SK-MEL-5 (cell line): ENCODE results near the gene FAM83G. TPM values are rescaled to one million over a fixed set of nuclear protein-coding genes. Genes with fewer than 3 reads are reported as not detected.
"Not testable (repeated sequence)": the region's sequence is repeated elsewhere in the genome, so short reads cannot be mapped to it uniquely, and the experiment has no call there.

Source experiments
- DNase-seq: peaks from one replicate; pipeline ENCODE4 v3.0.0-alpha.2; 2016; ENCODE audit warnings: low read depth, low spot score
- in situ Hi-C: cut with HindIII; loops from 2 replicates; pipeline ENCODE4 v1.10.0; 2016; ENCODE audit warnings: low sequenced_read_pairs, high pct_unique_total_duplicates, low pct_unique_long_range_greater_than_20kb
- total RNA-seq: library from RNA; depleted of rRNA; stranded (reverse); fragments of >200 nt; shearing (Covaris generic); gene quantifications from 2 replicates; pipeline ENCODE4 v1.2.3, GENCODE V29; 2014

The FAM83G gene
- total RNA-seq, 1 experiment from 2014 or later: 0.61 TPM

DNA sequence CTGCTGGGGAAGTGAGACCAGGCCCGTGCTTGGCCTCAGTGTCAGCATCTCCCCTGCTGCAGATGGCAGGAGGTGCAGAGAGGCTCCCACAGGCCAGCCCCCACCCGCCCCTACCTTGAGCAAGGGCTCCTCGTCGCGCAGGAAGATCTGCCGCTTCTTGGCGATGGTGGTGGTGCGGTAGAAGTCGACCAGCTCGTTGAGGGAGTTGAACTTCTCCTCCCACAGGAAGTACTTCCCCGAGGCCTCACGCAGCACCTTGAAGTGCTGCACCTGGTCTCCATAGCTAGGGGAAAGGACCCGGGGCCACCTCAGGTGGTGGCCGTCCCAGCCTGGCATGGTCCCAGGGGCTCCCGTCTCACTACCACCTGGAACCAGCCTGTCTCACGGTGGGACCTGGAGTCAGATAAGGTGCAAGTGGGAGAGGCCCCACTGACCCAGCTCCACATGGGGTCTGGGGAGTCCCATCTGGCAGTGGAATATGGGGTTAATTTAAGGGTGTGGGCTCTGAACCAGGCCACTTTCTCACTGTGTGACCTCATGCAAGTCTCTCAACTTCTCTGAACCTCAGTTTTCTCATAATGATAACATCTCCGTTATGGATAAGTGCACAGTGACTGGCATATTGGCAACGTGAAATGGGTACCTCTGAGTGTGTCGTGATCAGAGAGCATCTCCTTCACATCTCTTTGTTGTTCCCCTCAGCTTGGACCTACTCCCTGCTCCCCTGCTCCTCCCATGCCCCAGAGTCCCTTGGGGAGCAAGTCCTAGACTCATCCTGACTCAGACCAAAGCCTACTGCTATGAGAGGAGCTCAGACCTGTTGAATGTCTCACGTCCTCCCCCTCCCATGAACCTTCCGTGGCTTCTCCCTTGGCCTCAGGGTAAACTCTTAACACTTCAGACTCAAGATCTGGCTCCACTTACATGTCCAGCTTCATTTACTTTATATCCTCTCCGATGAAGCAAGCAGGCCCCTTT, 19.8 kb upstream of the FAM83G start:
- in situ Hi-C loops: no loop called here
- no peak for DNase-seq

DNA sequence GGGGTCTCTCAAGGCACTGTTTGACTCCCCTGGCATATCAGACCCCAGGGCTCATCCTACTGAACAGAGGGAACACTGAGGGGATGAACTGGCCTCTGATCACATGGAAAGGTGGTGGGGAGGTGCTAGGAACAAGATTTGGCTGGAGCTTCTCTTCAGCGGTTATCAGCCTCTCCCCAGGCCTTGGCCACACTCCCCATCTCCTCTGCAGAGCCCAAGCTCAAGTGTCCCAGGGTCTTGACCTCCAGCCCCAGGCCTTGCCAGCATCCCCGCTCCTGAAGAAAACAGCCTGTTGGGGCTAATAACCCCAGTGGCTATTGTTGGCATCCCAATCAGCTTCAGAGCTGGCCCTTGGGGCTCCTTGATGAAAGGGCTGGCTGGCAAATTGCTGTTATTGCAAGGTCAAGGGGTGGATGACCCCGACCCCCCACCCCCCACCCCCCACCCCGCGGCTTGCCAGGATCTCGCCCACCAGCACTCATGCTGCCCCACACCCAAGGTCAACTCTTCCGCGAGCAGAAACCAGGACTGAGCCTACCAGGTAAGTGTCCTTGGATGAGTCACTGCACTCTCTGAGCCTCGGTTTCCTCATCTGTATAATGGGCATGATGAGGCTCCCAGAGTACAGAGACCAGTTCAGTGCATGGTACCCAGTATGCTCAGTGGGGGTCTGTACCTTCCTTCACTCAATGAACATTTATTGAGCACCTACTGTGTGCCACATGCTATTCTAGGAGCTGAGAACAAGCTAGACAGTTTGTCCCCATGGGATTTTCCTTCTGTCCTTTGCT, 18.8 kb upstream of the FAM83G start:
- no peak for DNase-seq
- in situ Hi-C loops: no loop called here

DNA sequence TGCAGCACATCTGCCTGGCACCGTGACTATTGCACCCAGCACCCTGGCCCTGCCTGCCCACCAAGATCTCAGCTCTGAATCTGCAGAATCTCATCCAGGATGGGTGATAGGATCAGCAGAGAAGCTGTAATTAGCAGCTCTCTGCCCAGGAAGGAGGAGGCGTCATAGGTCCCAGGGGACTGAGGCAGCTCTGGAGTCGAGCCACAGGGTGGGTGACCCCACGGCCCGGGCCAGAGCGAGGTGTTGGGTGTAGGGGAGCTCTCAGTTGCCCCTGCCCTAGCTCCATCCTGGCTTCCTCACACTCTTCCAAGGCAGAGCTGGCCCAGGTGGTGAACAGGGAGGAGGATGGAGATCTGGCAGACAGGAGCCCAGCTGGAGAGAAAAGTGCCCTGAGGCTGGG, 18.2 kb upstream of the FAM83G start:
- in situ Hi-C loops: no loop called here
- no peak for DNase-seq

DNA sequence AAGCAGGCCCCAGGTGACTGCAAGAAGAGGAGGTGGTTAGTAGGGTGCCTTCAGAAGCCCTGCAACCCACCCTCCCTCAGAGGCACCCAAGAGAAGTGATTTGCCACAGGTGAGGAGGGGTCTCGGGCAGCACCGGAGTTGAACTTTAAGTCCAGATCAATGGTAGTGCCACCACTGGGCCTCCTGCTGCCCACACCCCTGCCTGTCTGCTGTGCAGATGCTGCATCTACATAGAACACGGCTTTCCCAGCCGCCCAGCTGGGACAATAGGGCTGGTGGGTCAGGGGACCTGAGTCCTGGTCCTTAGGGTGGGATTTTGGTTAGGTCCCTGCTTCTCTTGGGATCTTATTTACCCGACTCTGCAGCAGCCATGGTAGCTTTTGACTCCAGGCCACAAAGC, 17.6 kb upstream of the FAM83G start:
- DNase-seq: no peak
- in situ Hi-C loops: no loop called here

DNA sequence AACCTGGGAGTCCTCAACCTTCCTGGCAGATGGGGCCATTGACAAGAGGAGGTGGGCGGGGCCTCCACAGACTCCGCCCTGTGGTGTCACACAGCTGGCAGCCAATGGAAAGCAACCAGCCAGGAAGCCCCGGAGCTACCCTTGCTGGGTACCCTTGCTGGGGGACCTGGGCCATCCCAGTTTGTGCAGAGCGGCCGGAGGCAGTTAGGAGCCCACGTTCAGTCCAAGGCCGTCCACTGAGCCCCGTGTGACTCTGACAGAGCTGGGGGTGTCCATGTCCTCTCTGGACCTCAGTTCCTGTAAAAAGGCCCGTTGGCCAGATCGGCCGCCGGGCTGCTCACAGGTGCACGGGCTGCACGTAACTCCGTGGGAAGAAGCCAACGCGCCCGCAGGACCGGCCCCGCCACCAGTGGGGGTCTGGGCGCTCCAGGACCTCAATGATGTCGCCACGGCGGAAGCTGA, 17.1 kb upstream of the FAM83G start:
- in situ Hi-C loops: no loop called here
- DNase-seq: peak; percentile 23

DNA sequence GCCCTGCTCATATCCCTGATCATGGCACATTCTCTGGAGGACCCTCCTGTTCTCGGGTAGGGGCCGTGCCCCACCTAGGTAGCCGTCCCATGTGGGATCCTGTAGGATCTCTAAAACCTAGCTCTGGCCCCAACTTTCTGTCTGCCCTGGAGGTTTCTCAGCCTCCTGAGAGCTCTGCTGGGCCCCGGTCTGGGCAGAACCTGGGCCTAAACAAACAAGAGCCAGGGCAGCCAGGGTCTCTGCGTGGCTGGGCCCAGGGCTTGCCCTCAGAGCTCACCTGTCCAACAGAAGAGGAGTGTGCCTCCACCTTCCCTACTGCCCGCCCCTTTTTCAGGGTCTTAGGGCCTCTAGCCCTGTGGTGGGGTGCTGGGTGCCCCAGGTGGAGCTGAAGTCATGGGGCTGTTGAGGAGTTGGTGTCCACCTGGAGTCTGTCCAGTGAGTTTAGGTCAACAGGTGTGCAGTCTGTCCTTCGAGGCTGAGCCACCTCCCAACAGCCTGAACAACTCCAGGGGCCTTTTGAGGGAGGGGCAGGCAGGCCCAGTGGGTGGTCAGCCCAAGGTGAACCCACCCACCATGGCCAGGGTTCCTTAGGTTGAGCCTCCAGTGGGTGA, 16.6 kb upstream of the FAM83G start:
- DNase-seq, in situ Hi-C loops: not testable (repeated sequence)

DNA sequence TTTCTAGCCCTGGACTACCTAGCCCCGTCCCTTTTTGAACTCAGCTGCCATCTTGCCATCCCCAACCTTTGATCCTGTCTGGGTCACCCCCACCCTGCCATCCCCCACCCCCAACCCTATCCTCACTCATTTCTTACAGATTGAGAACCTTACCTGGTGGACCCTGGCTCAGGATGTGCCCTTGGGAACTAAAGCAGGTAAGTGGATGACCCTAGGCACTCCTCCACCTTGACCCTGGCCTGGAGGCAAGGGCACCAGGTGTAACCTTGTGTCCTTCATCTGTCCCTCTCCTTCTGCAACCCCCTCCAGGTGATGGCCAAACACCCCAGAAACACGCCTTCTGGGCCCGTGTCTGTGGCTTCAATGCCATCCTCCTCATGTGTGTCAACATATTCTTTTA, 15.5 kb upstream of the FAM83G start:
- in situ Hi-C loops: no loop called here
- DNase-seq: no peak

DNA sequence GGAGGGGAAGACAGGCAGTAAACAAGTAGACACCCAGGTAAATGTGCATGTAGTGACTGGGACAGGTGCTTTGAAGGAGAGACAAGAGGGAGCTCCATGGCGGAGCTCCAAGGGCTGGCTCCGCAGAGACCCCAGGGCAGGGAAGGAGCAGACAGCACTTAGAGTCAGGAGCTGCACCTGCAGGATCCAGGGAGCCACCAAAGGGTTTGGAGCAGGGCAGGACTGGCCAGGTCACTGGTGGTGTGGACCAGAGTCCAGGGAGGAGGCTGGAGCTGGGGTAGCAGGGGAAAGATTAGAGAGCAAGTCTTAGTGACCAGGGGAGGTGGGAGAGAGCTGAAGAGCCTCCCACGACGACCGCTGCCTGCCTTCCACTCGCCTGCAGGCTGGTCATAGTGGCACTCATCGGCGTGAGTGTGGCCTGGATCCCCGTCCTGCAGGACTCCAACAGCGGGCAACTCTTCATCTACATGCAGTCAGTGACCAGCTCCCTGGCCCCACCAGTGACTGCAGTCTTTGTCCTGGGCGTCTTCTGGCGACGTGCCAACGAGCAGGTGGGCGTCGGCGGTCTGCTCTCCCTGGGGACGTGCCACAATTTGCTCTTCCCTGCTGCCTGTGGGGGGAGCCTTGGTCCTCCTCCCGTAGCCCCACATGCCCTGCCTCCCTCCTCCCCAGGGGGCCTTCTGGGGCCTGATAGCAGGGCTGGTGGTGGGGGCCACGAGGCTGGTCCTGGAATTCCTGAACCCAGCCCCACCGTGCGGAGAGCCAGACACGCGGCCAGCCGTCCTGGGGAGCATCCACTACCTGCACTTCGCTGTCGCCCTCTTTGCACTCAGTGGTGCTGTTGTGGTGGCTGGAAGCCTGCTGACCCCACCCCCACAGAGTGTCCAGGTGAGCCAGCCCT, 14.7 kb upstream of the FAM83G start:
- in situ Hi-C loops: no loop called here
- DNase-seq: no peak

DNA sequence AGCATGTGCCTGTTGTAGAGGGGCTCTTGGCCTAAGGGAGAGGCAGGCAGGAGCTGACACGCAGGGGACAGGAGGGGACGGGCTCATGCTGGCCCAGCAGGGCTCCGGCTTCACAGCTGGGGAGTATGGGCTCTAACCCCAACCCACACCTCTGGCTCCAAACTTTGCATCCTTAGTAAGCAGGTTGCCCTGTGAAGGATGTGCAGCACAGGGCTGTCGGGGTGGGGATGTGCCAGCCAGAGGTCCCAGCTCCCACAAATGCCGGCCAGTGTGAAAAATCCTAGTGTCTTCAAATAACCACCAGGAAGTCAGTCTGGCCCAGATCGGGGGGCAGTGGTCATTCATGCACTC, 14.0 kb upstream of the FAM83G start:
- no peak for DNase-seq
- in situ Hi-C loops: no loop called here

DNA sequence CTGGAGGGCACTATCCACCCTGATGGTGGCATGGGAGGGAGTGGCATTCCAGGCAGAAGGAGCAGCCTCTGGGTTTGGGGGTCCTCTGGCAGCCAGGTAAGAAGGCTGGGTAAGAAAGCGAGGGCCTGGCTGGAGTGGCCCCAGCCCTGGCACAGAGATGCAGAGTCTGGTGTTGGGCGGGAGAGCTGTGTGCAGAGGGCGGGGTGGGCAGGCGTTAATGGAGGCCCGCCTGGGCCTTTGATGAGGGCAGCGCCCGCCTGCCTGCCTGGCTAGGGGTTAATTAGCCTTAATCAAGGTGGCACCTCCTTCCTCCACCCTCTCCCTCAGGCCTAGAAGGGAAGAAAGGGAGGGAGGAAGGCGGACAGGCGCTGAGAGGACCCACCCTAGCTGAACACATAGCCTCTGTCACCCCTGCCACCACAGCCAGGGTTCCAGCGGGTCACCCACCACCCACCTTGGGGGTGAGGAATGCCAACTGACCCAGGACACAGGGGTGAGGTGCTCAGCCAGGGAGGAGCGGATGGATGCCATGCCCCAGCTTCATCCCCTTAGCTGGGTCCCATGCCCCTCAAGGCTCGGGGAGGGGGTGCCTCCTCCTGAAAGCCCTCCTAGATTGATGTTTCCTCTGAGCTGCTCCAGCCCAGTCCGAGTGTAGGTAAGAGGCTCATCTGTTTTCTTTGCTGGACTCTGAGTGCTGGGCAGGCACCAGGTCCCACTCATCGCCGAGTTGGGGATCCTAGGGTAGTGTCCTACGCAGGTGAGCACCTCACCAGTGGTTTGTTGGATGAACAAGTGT, 13.4 kb upstream of the FAM83G start:
- in situ Hi-C loops: no loop called here
- DNase-seq: no peak

DNA sequence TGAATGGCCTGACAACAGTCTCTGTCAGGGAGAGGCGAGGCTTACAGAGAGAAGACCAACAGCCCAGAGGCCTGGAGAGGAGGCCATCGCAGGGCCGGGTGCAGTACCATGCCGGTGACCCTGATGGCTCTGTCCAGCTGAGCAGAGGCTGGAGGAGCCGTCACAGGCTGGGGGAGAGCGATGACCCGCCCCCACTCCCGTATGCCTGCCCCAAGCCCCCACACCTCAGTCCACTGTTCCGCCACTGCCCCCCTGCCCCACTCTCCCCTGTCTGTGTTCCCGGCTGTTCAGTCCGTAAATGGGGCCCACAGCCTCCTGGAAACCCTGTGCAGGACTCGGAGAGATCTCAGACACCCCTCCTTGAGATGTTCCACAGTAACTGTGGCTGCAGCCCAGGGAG, 12.8 kb upstream of the FAM83G start:
- in situ Hi-C loops: no loop called here
- no peak for DNase-seq

DNA sequence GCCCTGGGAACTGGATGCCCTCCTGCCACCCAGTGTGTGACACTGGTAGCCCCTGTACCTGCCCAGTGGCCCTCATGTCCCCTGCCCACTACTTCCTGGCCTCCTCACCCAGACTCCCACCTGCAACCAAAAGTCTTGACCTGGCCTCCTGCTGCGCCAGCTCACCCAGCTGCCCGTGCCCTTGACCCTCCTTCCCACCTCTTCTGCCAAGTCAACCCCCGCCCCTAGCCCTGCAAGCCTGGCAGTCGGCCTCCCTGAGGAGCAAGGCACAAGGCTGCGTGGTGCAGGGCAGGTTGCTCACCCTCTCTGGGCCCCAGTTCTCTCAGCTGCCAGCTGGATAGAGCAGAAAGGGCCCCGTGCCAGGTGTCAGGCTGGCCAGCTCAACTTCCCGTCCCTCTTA, 12.3 kb upstream of the FAM83G start:
- in situ Hi-C loops: no loop called here
- no peak for DNase-seq

DNA sequence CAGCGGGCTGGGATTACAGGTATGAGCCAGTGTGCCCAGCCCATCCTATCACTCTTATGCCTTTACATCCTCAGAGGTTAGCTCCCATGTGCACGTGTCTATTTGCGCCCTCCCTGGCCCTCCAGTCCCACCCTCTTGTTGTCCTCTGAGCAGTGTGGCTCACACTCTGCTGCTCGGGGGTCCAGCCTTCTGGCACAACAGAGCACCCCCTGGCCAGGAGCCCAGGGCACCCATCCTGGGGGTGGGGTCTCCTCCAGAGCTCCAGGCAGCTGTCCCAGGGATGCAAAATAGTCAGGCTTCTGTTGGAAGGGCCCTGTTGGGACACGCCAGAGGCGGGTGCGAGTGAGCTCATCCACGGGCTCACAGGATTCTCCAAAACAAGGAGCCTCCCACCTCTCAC, 11.7 kb upstream of the FAM83G start:
- in situ Hi-C loops: no loop called here
- no peak for DNase-seq

DNA sequence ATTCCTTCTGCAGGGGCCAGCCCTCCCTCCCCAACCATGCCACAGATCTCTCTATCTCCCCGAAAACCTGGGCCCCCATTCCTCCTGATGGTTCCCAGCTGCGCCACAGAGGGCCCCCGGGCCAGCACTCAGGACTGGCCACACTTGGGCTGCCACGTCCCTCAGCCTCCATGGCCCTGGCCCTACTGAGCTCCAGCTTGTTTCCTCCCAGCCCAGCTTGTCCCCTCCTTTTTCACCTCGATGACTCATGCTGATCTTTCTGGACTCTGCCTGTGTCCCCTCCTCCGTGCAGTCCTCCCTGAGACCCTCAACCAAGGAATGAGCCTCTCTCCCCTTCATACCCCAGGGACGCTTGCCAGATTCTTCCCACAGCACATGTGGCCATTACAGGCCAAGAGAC, 10.9 kb upstream of the FAM83G start:
- in situ Hi-C loops: no loop called here
- no peak for DNase-seq

DNA sequence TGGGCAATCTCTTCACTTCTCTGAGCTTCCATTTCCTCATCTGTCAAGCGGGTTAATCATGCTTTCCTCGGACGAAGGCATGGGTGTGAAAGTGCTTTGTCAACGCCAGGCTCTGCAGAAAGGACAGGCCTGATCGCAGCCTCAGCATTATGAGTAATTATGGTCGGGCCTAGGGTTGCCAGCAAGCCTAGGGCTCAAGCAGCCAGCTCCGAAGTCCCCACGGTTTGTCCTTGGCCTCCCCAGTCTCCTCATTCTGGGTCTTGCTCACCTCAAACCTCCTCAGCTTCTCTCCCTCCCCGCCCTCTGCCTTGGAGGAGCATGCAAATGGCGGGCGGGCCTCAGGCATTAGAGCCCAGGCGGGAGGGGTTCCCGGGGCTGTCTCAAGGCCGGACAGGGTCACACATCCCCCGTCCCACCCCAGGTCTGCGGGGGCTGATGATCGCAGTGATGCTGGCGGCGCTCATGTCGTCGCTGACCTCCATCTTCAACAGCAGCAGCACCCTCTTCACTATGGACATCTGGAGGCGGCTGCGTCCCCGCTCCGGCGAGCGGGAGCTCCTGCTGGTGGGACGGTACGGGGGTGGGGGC, 10.2 kb upstream of the FAM83G start:
- in situ Hi-C loops: no loop called here
- no peak for DNase-seq

DNA sequence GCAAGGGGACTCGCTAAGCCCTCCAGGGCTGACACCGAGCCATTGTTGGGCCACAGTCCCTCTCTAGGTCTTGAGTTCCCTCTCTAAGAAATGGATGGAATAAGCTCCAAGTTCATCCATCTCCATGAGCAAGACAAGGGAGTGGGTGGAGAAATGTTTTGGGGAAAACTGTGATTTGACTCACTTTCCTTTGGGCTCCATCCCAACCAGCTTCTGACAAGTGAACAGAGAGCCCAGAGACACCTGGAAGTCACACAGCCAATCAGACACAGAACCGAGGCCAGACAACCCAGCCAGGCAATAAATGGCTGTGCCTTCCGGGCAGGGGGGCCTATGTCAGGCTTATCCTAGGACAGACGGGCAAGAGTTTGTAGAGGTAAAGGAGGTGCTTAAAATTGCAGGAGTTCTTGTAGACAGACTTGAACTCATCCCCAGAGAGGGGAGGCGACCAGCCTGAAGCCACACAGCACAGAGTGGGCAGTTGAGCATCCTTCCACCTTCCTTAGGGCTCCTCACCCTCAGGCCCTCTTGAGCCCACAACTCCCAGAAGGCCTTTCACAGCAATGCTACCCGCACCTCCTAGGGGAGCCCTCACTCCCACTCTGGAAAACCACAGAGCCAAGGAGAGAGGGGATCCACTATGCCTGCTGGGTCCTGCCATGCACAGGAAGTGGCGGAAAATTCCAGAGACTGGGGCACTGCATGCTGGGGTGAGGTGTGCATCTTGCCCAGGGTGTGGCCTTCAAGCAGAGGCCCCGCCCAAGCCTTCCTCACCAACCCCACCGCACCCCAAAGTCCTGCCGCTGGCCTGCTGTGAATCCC, 9.5 kb upstream of the FAM83G start:
- in situ Hi-C loops: no loop called here

More for the DNA sequence above, 9.5 kb upstream of the FAM83G start:
- no peak for DNase-seq
